H9 (cell line): ENCODE measurements around the gene GCA. TPM values are rescaled to one million over a fixed set of nuclear protein-coding genes. Genes with fewer than 3 reads are reported as not detected.

Source experiments
- DNase-seq: peaks from one replicate; pipeline ENCODE4 v3.0.0-alpha.2; 2017
- H2AFZ ChIP-seq: one replicate; pipeline ENCODE4 v1.6.1; 2013; ENCODE audit warnings: mild to moderate bottlenecking, low read length, control low read depth, moderate library complexity
- H2AK5ac ChIP-seq: 2 replicates; pipeline ENCODE4 v1.6.1; 2013; ENCODE audit warnings: low read length, control low read depth, mixed read lengths; ENCODE audit not compliant: insufficient read length
- H2BK120ac ChIP-seq: one replicate; pipeline ENCODE4 v1.6.1; 2013; ENCODE audit warnings: low read depth, mild to moderate bottlenecking, low read length, control low read depth, inconsistent platforms; ENCODE audit not compliant: poor library complexity, severe bottlenecking
- H2BK12ac ChIP-seq: 2 replicates; pipeline ENCODE4 v1.6.1; 2013; ENCODE audit warnings: low read length, control low read depth, mixed read lengths, low read depth; ENCODE audit not compliant: insufficient read length
- H2BK15ac ChIP-seq: 2 replicates; pipeline ENCODE4 v1.6.1; 2013; ENCODE audit warnings: low read depth, low read length, control low read depth
- H2BK20ac ChIP-seq: one replicate; pipeline ENCODE4 v1.6.1; 2013; ENCODE audit warnings: low read depth, mild to moderate bottlenecking, low read length, control low read depth, inconsistent platforms; ENCODE audit not compliant: poor library complexity, severe bottlenecking
- H2BK5ac ChIP-seq: 2 replicates; pipeline ENCODE4 v1.6.1; 2013; ENCODE audit warnings: low read length, control low read depth, mixed read lengths; ENCODE audit not compliant: insufficient read length
- H3K14ac ChIP-seq: 2 replicates; pipeline ENCODE4 v1.6.1; 2013; ENCODE audit warnings: low read length, control low read depth; ENCODE audit not compliant: insufficient read depth
- H3K18ac ChIP-seq: 2 replicates; pipeline ENCODE4 v1.6.1; 2013; ENCODE audit warnings: low read depth, mild to moderate bottlenecking, mixed read lengths, low read length, control low read depth; ENCODE audit not compliant: insufficient read length
- H3K23ac ChIP-seq: 2 replicates; pipeline ENCODE4 v1.6.1; 2013; ENCODE audit warnings: low read length, control low read depth, mixed read lengths, low read depth; ENCODE audit not compliant: insufficient read length
- H3K23me2 ChIP-seq: 2 replicates; pipeline ENCODE4 v1.6.1; 2013; ENCODE audit warnings: low read depth, mild to moderate bottlenecking, mixed read lengths, low read length, control low read depth; ENCODE audit not compliant: insufficient read length, poor library complexity, severe bottlenecking
- H3K27ac ChIP-seq: 2 replicates; pipeline ENCODE4 v1.5.1; 2013; ENCODE audit warnings: low read length, control low read depth, mixed read lengths, low read depth; ENCODE audit not compliant: insufficient read length
- H3K27me3 ChIP-seq: 2 replicates; pipeline ENCODE4 v1.6.1; 2013; ENCODE audit warnings: low read length, control low read depth, inconsistent platforms; ENCODE audit not compliant: insufficient read depth
- H3K4ac ChIP-seq: 2 replicates; pipeline ENCODE4 v1.6.1; 2013; ENCODE audit warnings: low read depth, mild to moderate bottlenecking, control low read depth, inconsistent platforms, low read length, moderate library complexity
- H3K4me1 ChIP-seq: 2 replicates; pipeline ENCODE4 v1.6.1; 2013; ENCODE audit warnings: low read length, control low read depth, inconsistent platforms; ENCODE audit not compliant: insufficient read depth
- H3K4me2 ChIP-seq: 2 replicates; pipeline ENCODE4 v1.6.1; 2013; ENCODE audit warnings: low read length, control low read depth, mixed read lengths; ENCODE audit not compliant: insufficient read length, insufficient read depth
- H3K56ac ChIP-seq: 2 replicates; pipeline ENCODE4 v1.6.1; 2013; ENCODE audit warnings: low read depth, mild to moderate bottlenecking, mixed read lengths, low read length, control low read depth; ENCODE audit not compliant: insufficient read length
- H3K79me1 ChIP-seq: 2 replicates; pipeline ENCODE4 v1.6.1; 2013; ENCODE audit warnings: low read depth, mild to moderate bottlenecking, moderate library complexity, low read length, control low read depth, inconsistent platforms; ENCODE audit not compliant: insufficient read depth, poor library complexity, severe bottlenecking
- H3K79me2 ChIP-seq: 2 replicates; pipeline ENCODE4 v1.6.1; 2013; ENCODE audit warnings: low read length, control low read depth, inconsistent platforms; ENCODE audit not compliant: insufficient read depth
- H3K9ac ChIP-seq: 2 replicates; pipeline ENCODE4 v1.6.1; 2013; ENCODE audit warnings: low read length, control low read depth, mixed read lengths; ENCODE audit not compliant: insufficient read length; ENCODE audit errors: extremely low read depth
- H3K9me3 ChIP-seq: one replicate; pipeline ENCODE4 v1.6.1; 2013; ENCODE audit warnings: low read depth, low read length, inconsistent platforms; ENCODE audit not compliant: control insufficient read depth
- H3T11ph ChIP-seq: one replicate; pipeline ENCODE4 v1.6.1; 2013; ENCODE audit warnings: mild to moderate bottlenecking, low read length, control low read depth, inconsistent platforms
- H4K20me1 ChIP-seq: one replicate; pipeline ENCODE4 v1.6.1; 2013; ENCODE audit not compliant: control insufficient read depth, insufficient read length, insufficient read depth
- H4K5ac ChIP-seq: 2 replicates; pipeline ENCODE4 v1.6.1; 2013; ENCODE audit warnings: low read depth, mild to moderate bottlenecking, mixed read lengths, low read length, control low read depth; ENCODE audit not compliant: insufficient read length
- H4K8ac ChIP-seq: replicated peaks from 2 replicates; pipeline ENCODE4 v1.6.1; 2013; ENCODE audit warnings: low read length, control low read depth, mixed read lengths, low read depth; ENCODE audit not compliant: insufficient read length
- H4K91ac ChIP-seq: 2 replicates; pipeline ENCODE4 v1.6.1; 2013; ENCODE audit warnings: low read depth, mild to moderate bottlenecking, moderate library complexity, mixed read lengths, low read length, control low read depth; ENCODE audit not compliant: insufficient read length
- H3K27ac Mint-ChIP-seq, 3 experiments: 2 replicates in 2 of 3; 3 replicates in 1 of 3; pipeline ENCODE4 v1.8.0; 2020 to 2021; ENCODE audit warnings: mixed read lengths in 3 of 3, mild to moderate bottlenecking in 1 of 3, moderate library complexity in 1 of 3
- H3K27me3 Mint-ChIP-seq: 2 replicates; pipeline ENCODE4 v1.8.0; 2021; ENCODE audit warnings: low read depth, mild to moderate bottlenecking, moderate library complexity, mixed read lengths
- H3K36me3 Mint-ChIP-seq, 3 experiments: 2 replicates in 2 of 3; 3 replicates in 1 of 3; pipeline ENCODE4 v1.8.0; 2020 to 2021; ENCODE audit warnings: low read depth in 3 of 3, mixed read lengths in 3 of 3; ENCODE audit not compliant: insufficient read depth in 1 of 3
- H3K4me1 Mint-ChIP-seq, 2 experiments: 2 replicates each; pipeline ENCODE4 v1.8.0; 2020; ENCODE audit warnings: mixed read lengths in 2 of 2
- H3K4me3 Mint-ChIP-seq, 2 experiments: 2 replicates in 1 of 2; 3 replicates in 1 of 2; pipeline ENCODE4 v1.8.0; 2020 to 2021; ENCODE audit warnings: mild to moderate bottlenecking in 2 of 2, mixed read lengths in 2 of 2, moderate library complexity in 1 of 2
- H3K9me3 Mint-ChIP-seq, 2 experiments: 2 replicates in 1 of 2; 3 replicates in 1 of 2; pipeline ENCODE4 v1.8.0; 2020; ENCODE audit warnings: mild to moderate bottlenecking in 2 of 2, mixed read lengths in 2 of 2, moderate library complexity in 1 of 2
- WGBS: extraction: QIAGEN DNeasy Blood & Tissue Kit; methylation state at CpG from one replicate; pipeline ENCODE4 v1.1.7; 2013; ENCODE audit warnings: missing lambda C conversion rate, low lambda C conversion rate, mixed read lengths; ENCODE audit not compliant: insufficient read length; ENCODE audit errors: extremely low coverage; 5-methylcytosine and 5-hydroxymethylcytosine counted together
- total RNA-seq: library from RNA; stranded (reverse); gene quantifications from 2 replicates; pipeline ENCODE4 v1.2.1, GENCODE V29; 2021
- TF ChIP-seq, protein P1 (sequence below): fragments of 200-600 bp; sonication (generic); conservative IDR thresholded peaks from 3 replicates; pipeline ENCODE4 v1.8.0; 2021; ENCODE audit warnings: antibody characterized with exemption, mild to moderate bottlenecking

Gene GCA
- total RNA-seq, 1 experiment from 2014 or later: 31.0 TPM

DNA sequence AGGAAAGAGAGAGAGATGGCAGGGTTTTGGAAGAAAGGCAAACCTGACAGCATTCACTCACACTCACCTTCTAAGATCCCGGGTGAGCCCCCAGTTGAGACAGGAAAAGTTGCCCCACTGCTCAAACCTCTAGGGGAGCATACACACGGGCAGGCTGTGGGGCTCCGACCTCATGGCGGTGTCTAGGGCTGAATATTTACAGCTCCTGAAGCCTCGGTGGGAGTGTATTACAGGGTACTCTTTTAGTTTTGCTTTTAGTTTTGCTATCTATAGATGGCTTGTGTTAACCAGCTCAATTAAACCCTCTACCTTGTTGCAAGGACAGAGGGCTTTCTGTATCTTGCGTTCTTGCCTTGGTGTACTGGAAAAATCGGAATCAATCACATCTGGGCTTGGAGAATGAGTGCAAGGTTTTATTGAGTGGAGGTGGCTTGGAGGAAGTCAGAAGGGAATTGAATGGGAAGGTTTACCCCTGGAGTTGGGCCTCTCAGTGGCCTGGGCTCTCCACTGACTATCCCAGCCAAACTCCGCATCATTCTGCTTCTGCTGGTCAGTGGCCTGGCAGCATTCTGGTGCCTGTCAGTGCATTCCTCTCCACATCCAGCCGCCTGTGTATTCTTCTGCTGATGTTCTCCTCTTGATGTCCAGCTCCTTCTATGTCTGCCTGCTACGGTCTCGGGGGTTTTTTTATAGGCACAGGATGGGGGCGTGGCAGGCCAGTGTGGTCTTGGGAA, 15.3 kb upstream of the GCA start:
- no peak overlapping the region for H3T11ph ChIP-seq
- TF ChIP-seq, protein P1, sequence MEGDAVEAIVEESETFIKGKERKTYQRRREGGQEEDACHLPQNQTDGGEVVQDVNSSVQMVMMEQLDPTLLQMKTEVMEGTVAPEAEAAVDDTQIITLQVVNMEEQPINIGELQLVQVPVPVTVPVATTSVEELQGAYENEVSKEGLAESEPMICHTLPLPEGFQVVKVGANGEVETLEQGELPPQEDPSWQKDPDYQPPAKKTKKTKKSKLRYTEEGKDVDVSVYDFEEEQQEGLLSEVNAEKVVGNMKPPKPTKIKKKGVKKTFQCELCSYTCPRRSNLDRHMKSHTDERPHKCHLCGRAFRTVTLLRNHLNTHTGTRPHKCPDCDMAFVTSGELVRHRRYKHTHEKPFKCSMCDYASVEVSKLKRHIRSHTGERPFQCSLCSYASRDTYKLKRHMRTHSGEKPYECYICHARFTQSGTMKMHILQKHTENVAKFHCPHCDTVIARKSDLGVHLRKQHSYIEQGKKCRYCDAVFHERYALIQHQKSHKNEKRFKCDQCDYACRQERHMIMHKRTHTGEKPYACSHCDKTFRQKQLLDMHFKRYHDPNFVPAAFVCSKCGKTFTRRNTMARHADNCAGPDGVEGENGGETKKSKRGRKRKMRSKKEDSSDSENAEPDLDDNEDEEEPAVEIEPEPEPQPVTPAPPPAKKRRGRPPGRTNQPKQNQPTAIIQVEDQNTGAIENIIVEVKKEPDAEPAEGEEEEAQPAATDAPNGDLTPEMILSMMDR: no peak
- H4K5ac ChIP-seq: no peak overlapping the region
- H3K27ac ChIP-seq: no peak overlapping the region
- H2BK20ac ChIP-seq: no peak overlapping the region
- H3K9me3 Mint-ChIP-seq: peaks cover 2 to 7% of the 10 kb centered on the region in 2 experiments; a peak in 3 of 5 replicates
- H2BK12ac ChIP-seq: no peak overlapping the region
- no peak overlapping the region for H3K18ac ChIP-seq
- no peaks in the 10 kb centered on the region for H3K79me1 ChIP-seq
- peaks cover 0 to 5% (median 0%) of the 10 kb centered on the region in 3 experiments; a peak in 2 of 7 replicates for H3K36me3 Mint-ChIP-seq
- no peak overlapping the region for H2AFZ ChIP-seq
- H4K8ac ChIP-seq: no peak overlapping the region
- H4K20me1 ChIP-seq: no peaks in the 10 kb centered on the region
- H2BK5ac ChIP-seq: no peak overlapping the region
- no peak overlapping the region; a peak in 1 of 7 replicates for H3K27ac Mint-ChIP-seq
- no peak overlapping the region for H3K23ac ChIP-seq
- H3K9me3 ChIP-seq: no peaks in the 10 kb centered on the region
- no CpG with 5 or more reads among the region's 12 CpGs for WGBS
- H3K4ac ChIP-seq: no peak overlapping the region
- no peak overlapping the region for H2AK5ac ChIP-seq
- H2BK15ac ChIP-seq: no peak overlapping the region
- H3K23me2 ChIP-seq: no peaks in the 10 kb centered on the region
- H3K79me2 ChIP-seq: no peaks in the 10 kb centered on the region
- H4K91ac ChIP-seq: no peak overlapping the region
- no peak overlapping the region for H3K4me3 Mint-ChIP-seq
- no peak overlapping the region for H3K4me2 ChIP-seq
- no peak overlapping the region for H3K56ac ChIP-seq
- no peaks in the 10 kb centered on the region for H3K27me3 ChIP-seq
- H3K4me1 ChIP-seq: no peaks in the 10 kb centered on the region; the same call in 1 of the 2 replicates
- no peaks in the 10 kb centered on the region for H3K27me3 Mint-ChIP-seq
- no peak overlapping the region for H3K14ac ChIP-seq
- no peak for DNase-seq
- peaks cover 5% of the 10 kb centered on the region in 2 experiments for H3K4me1 Mint-ChIP-seq
- no peak overlapping the region for H2BK120ac ChIP-seq
- H3K9ac ChIP-seq: no peak overlapping the region
